Suppressor macrophage treated with lipopolysaccharide for 1 hour (primary cell): ENCODE results near the gene ESRRB.
A peak's percentile ranks its signal among the peaks of the same experiment; 100 is the strongest.

Experiments
- DNase-seq, 3 donors: peaks; one replicate each; pipeline ENCODE4 v3.0.0-alpha.2; 2020 to 2022

Gene ESRRB

DNA sequence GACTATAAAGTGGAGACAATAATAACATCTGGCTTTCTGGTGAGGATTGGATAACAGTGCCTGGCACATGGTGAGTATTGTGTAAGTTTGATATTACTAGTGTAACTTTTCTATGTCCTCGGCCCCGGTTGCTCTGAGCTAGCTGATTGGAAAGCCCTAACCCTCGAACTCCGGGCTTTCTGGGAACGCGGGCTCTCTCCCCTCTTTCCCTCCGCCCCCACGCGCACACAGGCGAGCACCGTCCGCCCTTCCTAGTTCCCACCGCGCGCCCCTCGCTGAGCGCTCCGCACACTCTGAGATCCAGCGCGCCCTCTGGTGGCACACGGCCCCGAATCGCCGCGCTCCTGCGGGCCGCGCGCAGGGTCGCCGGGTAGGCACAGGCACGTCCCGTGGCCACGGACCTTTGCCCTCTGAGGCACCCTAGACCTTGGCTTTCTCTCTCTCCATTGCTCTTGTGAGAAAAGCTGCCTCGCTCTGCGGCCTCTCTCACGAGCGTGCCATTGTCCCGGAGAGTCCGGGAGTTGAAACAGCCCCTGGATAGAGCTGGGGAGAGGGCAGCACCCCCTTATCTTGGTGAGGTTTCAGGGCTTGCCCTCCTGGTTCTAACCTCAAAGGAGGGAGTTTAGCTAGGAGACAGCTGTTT, 23.2 kb upstream of the ESRRB start:
- peak; percentile 66 to 86 (median 72) for DNase-seq

GRCh38 chr14:76354310-76354709, 21.6 kb upstream of the ESRRB start:
- no peak for DNase-seq

DNA sequence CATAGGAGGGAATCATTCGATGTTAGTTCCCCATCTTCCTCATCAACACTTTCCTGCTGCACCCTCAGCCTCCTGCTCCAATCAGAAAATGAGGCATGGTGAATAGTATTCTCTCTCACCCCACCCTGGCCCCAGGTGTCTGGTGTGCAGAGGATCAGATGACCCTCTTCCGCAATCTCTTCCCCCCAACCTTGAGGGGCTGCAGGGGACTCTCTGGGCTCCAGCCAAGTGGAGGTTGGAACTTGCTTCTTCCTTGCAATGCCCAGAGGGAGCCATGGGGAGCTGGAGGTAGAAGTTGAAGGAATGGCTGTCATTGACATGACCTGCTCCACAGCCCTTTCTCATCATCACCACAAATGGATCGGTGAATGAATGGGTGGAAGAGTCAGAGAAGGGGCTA, 20.2 kb upstream of the ESRRB start:
- DNase-seq: no peak

GRCh38 chr14:76371066-76371465, 4.9 kb upstream of the ESRRB start:
- no peak for DNase-seq

DNA sequence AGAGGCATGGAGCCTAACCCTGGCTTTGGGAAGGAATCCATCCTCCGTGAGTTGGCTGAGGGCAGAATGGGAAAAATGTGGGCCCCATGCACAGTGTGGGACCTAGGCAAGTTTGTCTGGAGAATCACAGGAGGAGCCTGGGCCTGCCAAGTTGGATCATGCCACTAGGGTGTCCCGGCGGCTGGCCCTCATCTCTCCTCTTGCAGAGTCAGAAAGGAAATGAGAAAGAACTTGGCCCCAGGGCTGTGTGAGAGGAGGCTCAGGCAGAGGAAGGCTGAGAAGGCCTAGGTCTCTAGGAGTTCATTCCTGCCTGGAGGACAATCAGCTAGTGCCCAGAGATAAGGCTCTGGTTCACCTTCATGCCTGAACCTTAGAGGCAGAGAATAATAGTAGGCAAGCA, 2.5 kb upstream of the ESRRB start:
- DNase-seq: no peak

DNA sequence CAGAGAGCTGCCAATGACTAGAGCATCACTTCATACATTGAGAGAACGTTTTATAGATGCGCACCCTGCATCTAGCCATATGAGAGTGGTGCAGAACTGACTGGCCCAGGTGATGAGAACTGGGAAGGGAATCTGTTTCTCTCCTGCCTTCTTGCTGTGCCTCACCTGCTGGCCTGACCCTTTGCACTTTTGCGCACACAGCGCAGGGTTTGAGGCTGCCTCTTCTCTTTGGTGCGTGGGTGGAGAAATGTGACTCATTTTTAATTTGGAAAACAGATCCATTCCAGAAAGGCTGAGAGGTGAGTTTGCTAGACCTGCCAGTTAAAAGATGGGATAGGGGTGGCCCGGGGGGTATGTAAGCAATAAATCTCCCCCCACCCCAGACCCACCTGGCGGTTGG, 453 bp upstream of the ESRRB start:
- peak in 2 of 3 donors; percentile 29 to 30 for DNase-seq

DNA sequence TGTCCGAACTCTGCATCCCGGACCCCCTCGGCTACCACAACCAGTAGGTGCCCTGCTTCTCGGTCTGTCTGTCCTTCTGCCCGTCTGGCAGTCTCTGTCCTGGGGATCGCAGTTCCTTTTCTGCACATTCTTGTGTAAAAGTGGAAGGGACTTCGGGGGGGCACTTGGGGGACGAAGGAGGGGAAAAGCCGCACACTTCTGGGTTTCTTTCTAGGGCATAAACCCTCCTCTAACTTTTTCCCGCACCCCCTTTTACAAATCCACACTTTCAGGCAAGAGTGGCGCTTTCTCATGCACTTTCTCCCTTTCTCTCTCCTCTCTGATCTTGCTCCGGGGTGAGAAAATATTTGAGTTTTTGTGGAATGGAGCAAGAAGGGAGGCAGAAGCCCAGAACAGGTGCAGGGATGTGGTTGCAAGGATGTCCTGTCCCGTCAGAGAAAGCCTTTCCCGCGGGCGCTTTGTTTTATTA, 506 bp downstream of the ESRRB start:
- DNase-seq: peak in 1 of 3 donors; percentile 12

DNA sequence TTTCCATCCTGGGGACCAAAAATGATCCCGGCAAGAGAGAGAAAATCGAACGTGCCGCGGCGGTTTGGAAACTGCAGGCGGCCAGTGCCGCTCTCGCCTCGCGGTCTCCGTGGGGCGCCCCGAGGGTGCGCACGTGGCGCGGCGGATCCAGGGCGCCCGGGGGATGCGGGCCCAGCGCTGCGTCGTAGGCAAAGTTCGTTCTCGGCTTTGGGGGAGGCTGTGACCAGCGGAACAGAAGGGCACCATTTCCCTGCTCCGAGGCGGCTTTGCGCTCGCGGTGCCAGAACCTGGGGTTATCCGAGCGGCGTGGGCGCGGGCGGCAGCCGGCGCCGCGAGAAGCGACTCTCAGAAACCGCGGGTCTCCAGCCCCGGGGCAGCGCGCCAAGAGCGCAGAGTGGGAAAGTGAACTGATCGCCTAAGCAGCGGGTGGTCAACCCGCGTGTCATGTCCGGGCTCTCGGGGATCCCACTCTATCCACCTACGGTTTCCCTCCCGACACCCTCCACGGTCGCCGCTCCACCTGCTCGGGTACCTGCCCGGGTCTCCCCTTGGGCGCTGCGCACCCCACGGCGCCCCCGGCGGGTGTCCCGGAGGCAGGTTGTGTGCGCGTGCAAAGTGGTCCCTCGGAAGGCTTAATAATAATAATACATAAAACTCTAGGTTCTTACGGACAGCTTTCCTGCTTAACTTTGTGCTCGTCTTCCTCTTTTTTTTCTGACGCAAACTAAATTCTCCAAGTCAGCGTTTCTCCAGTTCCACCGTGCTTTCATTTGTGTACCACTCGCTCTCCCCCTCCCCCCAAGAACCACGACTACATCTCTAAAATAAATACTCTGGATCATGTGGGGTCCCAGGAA, 1.2 kb downstream of the ESRRB start:
- peak; percentile 31 to 48 (median 39) for DNase-seq

DNA sequence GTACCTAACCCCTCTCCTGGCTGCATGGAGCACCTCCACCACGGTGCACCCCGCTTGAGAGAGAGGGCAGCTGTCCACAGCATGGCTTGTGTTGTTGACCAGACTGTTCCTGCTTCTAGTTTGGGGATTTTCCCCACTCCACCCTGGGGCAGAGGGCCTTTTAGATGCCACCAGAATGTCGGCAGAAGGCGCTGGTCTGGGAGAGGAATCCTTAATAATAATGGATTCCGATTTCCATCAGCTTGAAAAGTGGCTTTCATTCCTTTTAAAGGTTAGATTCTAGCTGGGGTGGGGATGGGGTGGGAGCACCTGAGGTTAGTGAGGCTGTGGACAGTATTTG, 1.8 kb downstream of the ESRRB start:
- peak; percentile 33 to 42 (median 33) for DNase-seq

- no peak for DNase-seq
Observed at GRCh38 chr14:76380991-76381390, 5.1 kb downstream of the ESRRB start.

DNA sequence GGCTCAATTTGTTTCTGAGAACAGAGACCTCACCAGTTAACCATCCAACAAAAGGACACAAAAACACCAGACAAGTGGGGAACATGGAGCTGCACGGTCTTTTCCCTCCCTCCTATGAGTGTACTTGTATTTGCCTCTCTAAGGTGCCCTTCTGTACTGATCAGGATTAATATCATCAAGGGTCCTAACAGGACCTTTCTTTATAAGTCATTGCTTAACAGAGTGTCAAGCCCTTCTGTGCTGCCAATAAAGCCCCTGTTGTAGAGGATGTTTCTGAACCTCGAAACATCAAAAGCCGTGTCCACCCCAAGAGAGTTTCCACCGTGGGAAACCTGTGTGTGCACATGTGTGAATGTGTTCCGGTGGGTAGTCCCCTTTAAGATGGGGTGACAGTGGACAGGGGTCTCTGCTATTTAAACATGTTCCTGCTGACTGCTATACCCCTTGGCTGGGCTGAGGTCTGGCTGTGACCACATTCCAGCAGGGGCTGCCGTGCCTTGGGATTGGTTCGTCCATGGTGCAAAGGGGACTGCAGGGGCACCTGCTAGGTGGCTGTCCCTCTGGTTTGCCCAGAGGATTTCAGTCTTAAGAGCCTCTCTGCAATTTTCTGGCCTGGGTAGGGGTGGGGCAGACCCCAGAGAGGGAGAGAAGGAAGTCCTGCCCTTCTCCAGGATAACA, 6.0 kb downstream of the ESRRB start:
- no peak for DNase-seq

- DNase-seq: no peak
Observed at GRCh38 chr14:76382495-76382832, 6.5 kb downstream of the ESRRB start.

DNA sequence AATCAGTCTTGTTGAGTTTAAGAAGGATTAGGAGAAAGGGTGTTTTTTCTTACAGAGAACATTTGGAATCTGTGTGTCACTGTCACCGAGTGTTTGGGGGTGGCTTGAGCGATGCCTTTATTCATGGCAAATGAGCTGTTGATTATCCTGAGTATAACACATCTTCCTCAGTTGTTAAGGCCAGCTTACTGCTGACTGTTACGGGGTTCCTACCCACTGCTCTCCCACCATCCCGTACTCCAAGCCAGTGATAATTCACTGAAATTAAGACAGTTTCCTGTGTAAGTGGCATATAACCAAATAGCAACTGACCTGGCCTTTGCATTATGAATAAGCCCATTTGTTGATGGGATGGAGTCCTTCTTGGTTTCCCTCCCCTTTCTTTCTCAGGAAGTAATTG, 9.5 kb downstream of the ESRRB start:
- no peak for DNase-seq

GRCh38 chr14:76386944-76387782, 11.2 kb downstream of the ESRRB start:
- peak; percentile 77 to 85 (median 83) for DNase-seq

DNA sequence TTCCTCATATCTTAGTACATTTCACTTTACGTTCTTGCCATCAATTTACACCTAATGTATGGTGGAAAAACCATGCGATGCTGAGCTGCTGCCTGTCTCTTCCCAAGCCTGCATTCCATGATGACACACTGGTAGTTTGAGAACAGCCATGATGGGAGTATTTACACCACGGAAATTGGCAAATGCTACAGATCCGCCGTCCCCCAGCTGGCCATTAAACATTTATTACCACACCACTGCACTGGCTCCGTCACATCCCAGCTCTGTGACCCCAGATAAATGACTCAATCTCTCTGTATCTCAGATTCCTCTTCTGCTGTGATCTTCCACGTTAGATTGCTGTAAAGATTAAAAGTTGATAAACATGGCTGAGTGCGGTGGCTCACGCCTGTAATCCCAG, 13.9 kb downstream of the ESRRB start:
- DNase-seq: no peak

DNA sequence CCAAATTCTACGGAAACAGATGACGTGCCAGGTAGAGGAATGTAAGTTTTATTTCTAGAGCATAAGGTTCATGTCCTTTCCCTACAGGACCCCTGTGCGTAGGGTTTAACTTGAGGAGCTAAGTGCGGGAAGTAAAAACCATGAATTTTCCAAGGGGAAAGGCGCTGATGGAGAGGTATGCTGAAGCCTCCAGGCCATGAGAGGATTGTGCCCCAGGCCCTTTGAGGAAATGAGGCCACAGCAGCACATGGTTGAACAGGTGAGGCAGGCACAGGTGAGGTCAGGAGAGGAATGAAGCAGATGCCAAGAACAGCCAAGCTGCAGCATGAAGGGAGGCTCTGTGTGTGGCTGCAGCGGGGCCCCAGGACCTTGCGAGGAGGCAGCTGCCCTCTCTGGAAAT, 14.7 kb downstream of the ESRRB start:
- no peak for DNase-seq

DNA sequence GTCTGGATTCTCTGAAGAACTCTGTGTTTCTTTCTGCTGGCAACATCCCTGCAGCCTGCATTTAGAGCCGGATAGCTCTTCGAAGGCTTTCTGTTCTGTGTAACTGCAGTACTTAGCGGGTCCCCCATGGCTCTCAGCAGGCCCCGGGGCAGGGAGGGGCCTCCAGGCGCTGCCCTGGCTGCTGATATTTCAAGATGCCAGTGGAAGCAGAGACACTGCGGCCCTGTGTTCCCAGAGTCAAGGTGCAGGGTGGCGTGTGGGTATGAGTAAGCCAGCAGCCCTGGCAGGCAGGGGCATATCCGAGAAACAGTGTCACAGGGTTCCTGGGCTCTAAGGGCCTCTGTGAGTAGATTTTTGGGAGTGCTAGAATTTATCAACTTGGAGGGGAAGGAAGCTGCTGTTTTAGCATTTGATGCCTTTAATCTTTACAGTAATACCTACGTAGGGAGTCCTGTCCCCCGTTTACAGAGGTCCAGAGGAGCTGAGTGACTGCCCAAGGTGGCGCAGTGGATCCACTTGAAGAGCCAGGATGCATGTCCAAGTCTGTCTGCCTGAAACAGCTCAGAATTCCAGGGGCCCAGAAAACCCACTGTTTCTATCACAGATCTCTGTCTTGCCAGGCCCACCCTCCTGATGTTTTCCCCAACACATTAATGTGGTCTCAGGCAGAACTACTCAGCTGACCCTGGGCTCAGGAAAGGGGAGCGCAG, 16.2 kb downstream of the ESRRB start:
- no peak for DNase-seq

DNA sequence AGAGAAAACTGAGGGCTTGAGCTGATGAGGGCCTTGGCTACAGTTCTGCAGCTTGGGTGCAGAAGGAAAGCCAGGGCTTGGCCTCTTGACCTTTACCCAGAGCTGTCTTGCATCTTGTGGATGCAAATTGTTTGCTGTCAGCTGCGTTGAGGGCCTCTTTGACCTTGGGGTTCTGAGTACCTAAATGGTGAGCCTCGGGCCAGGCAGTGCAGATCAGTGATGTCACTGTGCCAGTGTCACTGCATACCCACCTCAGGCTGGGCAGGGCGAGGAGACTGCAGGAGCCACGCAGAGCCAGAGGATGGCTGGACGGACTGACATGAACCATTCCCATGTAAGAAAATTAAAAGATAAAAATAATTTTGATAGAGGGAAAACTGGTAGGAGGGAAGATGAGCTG, 18.6 kb downstream of the ESRRB start:
- no peak for DNase-seq

GRCh38 chr14:76395161-76395560, 19.2 kb downstream of the ESRRB start:
- no peak for DNase-seq

- no peak for DNase-seq
Observed at GRCh38 chr14:76396714-76397187, 20.8 kb downstream of the ESRRB start.

DNA sequence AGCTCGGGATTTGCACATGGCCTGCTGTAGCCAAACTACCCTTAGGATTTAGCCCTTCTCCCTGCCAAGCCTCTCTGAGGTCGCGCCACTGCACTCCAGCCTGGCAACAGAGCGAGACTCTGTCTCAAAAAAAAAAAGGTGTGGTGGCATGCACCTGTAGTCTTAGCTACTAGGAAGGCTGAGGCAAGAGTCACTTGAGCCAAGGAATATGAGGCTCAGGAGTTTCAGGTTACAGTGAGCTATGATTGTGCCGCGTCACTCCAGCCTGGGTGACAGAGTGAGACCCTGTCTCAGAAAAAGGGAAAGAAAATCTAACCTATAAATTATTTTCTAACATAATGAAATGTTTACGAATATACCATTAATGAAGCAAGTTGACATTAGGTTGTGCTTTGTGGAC, 29.7 kb downstream of the ESRRB start:
- no peak for DNase-seq

DNA sequence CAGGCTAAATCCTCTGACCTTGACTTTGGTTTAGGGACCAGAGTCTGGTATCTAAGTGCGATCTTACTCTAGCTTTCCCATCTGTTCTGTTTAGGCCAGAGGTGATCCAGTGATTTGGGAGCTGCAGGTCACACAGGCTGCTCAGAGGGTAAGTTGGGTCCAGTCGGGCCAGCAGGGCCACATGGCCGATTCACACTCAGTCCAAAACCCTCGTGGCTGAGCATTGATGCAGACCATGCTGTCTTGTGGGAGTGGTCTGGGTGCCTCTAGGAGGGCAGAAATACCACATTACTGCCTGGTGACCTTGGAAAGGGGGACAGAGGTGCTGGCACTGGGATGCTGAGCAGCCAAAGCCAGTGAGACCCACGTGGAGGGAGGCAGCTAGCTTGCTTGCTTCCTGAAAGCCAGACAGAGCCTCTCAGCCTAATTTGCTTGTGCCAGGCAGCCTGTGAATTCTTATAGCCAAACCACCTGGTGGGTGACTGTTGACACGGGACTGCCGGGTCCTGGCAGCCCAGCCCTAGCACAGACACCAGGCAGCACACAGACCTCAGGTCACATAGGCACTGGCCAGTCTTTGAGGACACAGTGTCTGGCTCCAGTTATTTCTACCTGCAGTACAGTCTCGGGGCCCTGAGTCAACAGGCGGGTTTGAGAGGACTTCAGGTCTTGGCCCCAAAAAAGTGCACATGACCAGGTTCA, 31.7 kb downstream of the ESRRB start:
- no peak for DNase-seq
